OCI-LY7 (cell line): ENCODE results near the gene OR1K1. TPM values are rescaled to one million over a fixed set of nuclear protein-coding genes. Genes with fewer than 3 reads are reported as not detected.

ENCODE experiments used
- BruUV-seq: library from RNA; stranded (reverse); fragments of 400-500 nt; replicated peaks from 2 replicates; lab custom pipeline; 2021; lab: Mats Ljungman, UMichigan
- CTCF ChIA-PET: fragments of 300-600 bp; sonication (Branson Sonifier 250); formaldehyde crosslinking; loops from one replicate; lab custom pipeline; 2022; ENCODE audit warnings: antibody characterized with exemption; ENCODE audit not compliant: unreplicated experiment; lab: Charles Lee
- POLR2A ChIA-PET: fragments of 300-600 bp; sonication (Branson Sonifier 250); formaldehyde crosslinking; loops from one replicate; lab custom pipeline; 2022; ENCODE audit warnings: antibody characterized with exemption; lab: Charles Lee
- DNase-seq: peaks from one replicate; pipeline ENCODE4 v3.0.0-alpha.2; 2015; ENCODE audit warnings: low spot score
- H2AFZ ChIP-seq: fragments of 200-600 bp; sonication (generic), shearing (Covaris generic); 2 replicates; pipeline ENCODE4 v1.6.1; 2014; ENCODE audit warnings: mild to moderate bottlenecking, antibody characterized with exemption, low read length, moderate library complexity
- H3K27ac ChIP-seq: fragments of 200-600 bp; sonication (generic); 2 replicates; pipeline ENCODE4 v1.5.1; 2014; ENCODE audit warnings: mixed run types, low read depth, mild to moderate bottlenecking, moderate library complexity, low read length, inconsistent platforms; ENCODE audit not compliant: poor library complexity, severe bottlenecking
- H3K36me3 ChIP-seq: fragments of 200-600 bp; sonication (generic); 2 replicates; pipeline ENCODE4 v1.6.1; 2014; ENCODE audit warnings: mild to moderate bottlenecking, antibody characterized with exemption, low read length, moderate library complexity, mixed read lengths; ENCODE audit not compliant: insufficient read depth
- H3K4me1 ChIP-seq: fragments of 200-600 bp; sonication (generic); 2 replicates; pipeline ENCODE4 v1.5.1; 2014; ENCODE audit warnings: mild to moderate bottlenecking, low read length; ENCODE audit not compliant: insufficient read depth, poor library complexity, severe bottlenecking
- H3K4me2 ChIP-seq: fragments of 200-600 bp; sonication (generic); 2 replicates; pipeline ENCODE4 v1.6.1; 2014; ENCODE audit warnings: mild to moderate bottlenecking, low read length
- H3K4me3 ChIP-seq: fragments of 200-600 bp; sonication (generic); 2 replicates; pipeline ENCODE4 v1.5.1; 2014; ENCODE audit warnings: mild to moderate bottlenecking, low read depth, low read length; ENCODE audit not compliant: poor library complexity, severe bottlenecking
- H3K79me2 ChIP-seq: fragments of 200-600 bp; sonication (generic); 2 replicates; pipeline ENCODE4 v1.6.1; 2016; ENCODE audit warnings: low read depth, mild to moderate bottlenecking, low read length, moderate library complexity, mixed read lengths; ENCODE audit not compliant: insufficient read depth
- H3K9me2 ChIP-seq: fragments of 200-600 bp; sonication (generic); 2 replicates; pipeline ENCODE4 v1.6.1; 2016; ENCODE audit warnings: mild to moderate bottlenecking, low read length, mixed read lengths; ENCODE audit not compliant: insufficient read depth
- H3K9me3 ChIP-seq: fragments of 200-600 bp; sonication (generic); 2 replicates; pipeline ENCODE4 v1.6.1; 2014; ENCODE audit warnings: mild to moderate bottlenecking, mixed run types, low read length, mixed read lengths
- H4K20me1 ChIP-seq: fragments of 200-600 bp; sonication (generic); 2 replicates; pipeline ENCODE4 v1.6.1; 2014; ENCODE audit warnings: mild to moderate bottlenecking, antibody characterized with exemption, low read length, moderate library complexity, mixed read lengths; ENCODE audit not compliant: insufficient read depth
- EZH2phosphoT487 ChIP-seq: fragments of 200-600 bp; sonication (generic); IDR thresholded peaks from 2 replicates; pipeline ENCODE4 v1.6.1; 2018; ENCODE audit warnings: low read depth, borderline replicate concordance, mild to moderate bottlenecking, mixed run types, antibody characterized with exemption, low read length, moderate library complexity, mixed read lengths
- intact Hi-C: fragments of 100-400 bp; cut with micrococcal nuclease; formaldehyde crosslinking; loops from one replicate; pipeline ENCODE4 v1.10.0; 2022; ENCODE audit not compliant: unreplicated experiment
- total RNA-seq, 2 experiments: library from RNA; depleted of rRNA in 1 of 2; stranded (reverse); fragments of >200 nt in 1 of 2; shearing (Covaris generic) in 1 of 2; gene quantifications; 2 replicates each; pipeline ENCODE4 v1.2.3, GENCODE V29; 2014 to 2022
- TF ChIP-seq, protein P1 (sequence below): fragments of 200-600 bp; sonication (generic); conservative IDR thresholded peaks from 2 replicates; pipeline ENCODE4 v1.5.1; 2014; ENCODE audit warnings: mild to moderate bottlenecking, antibody characterized with exemption, low read length, moderate library complexity, mixed read lengths

The OR1K1 gene
- total RNA-seq, 2 experiments from 2014 or later, result not detected

DNA sequence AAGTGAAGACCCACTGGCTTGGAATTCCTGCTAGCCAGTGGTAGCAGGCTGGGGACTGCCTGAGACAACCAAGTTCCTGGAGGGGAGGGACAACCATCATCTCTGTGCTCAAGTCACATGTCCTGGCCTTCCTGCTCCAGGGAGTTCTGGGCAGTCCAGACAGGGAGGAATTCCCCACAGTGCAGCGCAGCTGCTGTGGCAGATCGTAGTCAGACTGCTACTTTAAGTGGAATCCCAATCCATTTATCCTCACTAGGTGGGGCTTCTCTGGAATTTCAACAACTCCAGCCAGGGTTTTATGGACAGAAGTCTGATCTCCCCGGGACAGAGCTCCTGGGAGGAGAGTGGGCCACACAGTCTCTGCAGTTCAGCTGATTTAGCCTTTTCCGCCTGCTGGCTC, 32.1 kb upstream of the OR1K1 start:
- no TSS peak for BruUV-seq
- intact Hi-C loops, result no loop called here
- H2AFZ ChIP-seq, result no peak overlapping the region
- no peaks in the 10 kb centered on the region for H3K9me2 ChIP-seq
- H3K4me1 ChIP-seq, result no peaks in the 10 kb centered on the region
- no peaks in the 10 kb centered on the region for H3K9me3 ChIP-seq
- H3K4me2 ChIP-seq, result no peak overlapping the region
- H3K79me2 ChIP-seq, result no peaks in the 10 kb centered on the region
- ChIA-PET CTCF (no interaction called here), POLR2A (no interaction called here)
- no peak for DNase-seq
- no peaks in the 10 kb centered on the region for H4K20me1 ChIP-seq
- TF ChIP-seq, protein P1, sequence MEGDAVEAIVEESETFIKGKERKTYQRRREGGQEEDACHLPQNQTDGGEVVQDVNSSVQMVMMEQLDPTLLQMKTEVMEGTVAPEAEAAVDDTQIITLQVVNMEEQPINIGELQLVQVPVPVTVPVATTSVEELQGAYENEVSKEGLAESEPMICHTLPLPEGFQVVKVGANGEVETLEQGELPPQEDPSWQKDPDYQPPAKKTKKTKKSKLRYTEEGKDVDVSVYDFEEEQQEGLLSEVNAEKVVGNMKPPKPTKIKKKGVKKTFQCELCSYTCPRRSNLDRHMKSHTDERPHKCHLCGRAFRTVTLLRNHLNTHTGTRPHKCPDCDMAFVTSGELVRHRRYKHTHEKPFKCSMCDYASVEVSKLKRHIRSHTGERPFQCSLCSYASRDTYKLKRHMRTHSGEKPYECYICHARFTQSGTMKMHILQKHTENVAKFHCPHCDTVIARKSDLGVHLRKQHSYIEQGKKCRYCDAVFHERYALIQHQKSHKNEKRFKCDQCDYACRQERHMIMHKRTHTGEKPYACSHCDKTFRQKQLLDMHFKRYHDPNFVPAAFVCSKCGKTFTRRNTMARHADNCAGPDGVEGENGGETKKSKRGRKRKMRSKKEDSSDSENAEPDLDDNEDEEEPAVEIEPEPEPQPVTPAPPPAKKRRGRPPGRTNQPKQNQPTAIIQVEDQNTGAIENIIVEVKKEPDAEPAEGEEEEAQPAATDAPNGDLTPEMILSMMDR, result no peak
- no peak for TF ChIP-seq EZH2phosphoT487
- H3K36me3 ChIP-seq, result no peaks in the 10 kb centered on the region
- H3K27ac ChIP-seq, result no peak overlapping the region
- no peak overlapping the region for H3K4me3 ChIP-seq

DNA sequence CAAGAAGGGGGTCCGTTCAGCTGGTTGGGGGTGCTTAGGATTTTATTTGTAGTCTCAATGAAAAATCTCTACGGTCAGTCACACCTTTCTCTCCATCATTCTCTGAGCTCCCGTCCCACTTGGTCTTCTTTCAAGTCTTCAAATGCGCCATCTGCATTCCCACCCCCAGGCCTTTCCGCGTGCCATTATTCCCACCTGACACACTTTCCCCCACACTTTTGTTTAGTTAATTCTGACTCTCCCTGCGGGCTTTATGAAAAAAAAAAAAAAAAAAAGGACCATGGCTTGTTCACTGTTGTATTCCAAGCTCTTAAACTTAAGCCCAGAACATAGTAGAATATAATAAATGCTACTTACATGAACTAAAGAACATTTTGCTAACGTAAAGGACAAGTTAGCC, 22.9 kb upstream of the OR1K1 start:
- no peaks in the 10 kb centered on the region for H3K4me1 ChIP-seq
- ChIA-PET CTCF (no interaction called here), POLR2A (interaction anchor here (0.6 kb wide), 2 partner anchors 35 to 37 kb away, joined by 3 to 6 read pairs; no protein-coding TSS in a partner anchor)
- H3K27ac ChIP-seq, result no peak overlapping the region
- intact Hi-C loops, result no loop called here
- no TSS peak for BruUV-seq
- H4K20me1 ChIP-seq, result no peaks in the 10 kb centered on the region
- no peaks in the 10 kb centered on the region for H3K36me3 ChIP-seq
- no peak for DNase-seq
- H3K9me3 ChIP-seq, result no peaks in the 10 kb centered on the region
- TF ChIP-seq EZH2phosphoT487, result no peak
- TF ChIP-seq, protein P1, result no peak
- H2AFZ ChIP-seq, result no peak overlapping the region
- H3K9me2 ChIP-seq, result no peaks in the 10 kb centered on the region
- H3K4me3 ChIP-seq, result no peak overlapping the region
- H3K4me2 ChIP-seq, result no peak overlapping the region
- no peaks in the 10 kb centered on the region for H3K79me2 ChIP-seq

- H2AFZ ChIP-seq, result no peak overlapping the region
- H3K79me2 ChIP-seq, result no peaks in the 10 kb centered on the region
- H3K27ac ChIP-seq, result no peak overlapping the region
- no peaks in the 10 kb centered on the region for H3K9me2 ChIP-seq
- H3K9me3 ChIP-seq, result no peaks in the 10 kb centered on the region
- ChIA-PET POLR2A (no interaction called here), CTCF (no interaction called here)
- H3K36me3 ChIP-seq, result no peaks in the 10 kb centered on the region
- H4K20me1 ChIP-seq, result no peaks in the 10 kb centered on the region
- H3K4me1 ChIP-seq, result no peaks in the 10 kb centered on the region
- no peak overlapping the region for H3K4me2 ChIP-seq
- H3K4me3 ChIP-seq, result no peak overlapping the region
- intact Hi-C loops, result no loop called here
- no peak for DNase-seq
- BruUV-seq, result no TSS peak
- no peak for TF ChIP-seq EZH2phosphoT487
- TF ChIP-seq, protein P1, result no peak
These were observed 21.8 kb upstream of the OR1K1 start for GRCh38 chr9:122777935-122778627.
